Brain microvascular endothelial cell (primary cell): Measurements from ENCODE around the gene HOMER3.
"Not testable (repeated sequence)": the region's sequence is repeated elsewhere in the genome, so short reads cannot be mapped to it uniquely, and the experiment has no call there.

Experiments used
- DNase-seq: peaks from one replicate; pipeline ENCODE4 v3.0.0-alpha.2; 2020
- H3K27ac ChIP-seq: fragments of 250-450 bp; sonication (Bioruptor Pico); 2 replicates; pipeline ENCODE4 v1.5.1; 2020; ENCODE audit warnings: mild to moderate bottlenecking, moderate library complexity
- H3K27me3 ChIP-seq: fragments of 250-450 bp; sonication (Bioruptor Pico); replicated peaks from 2 replicates; pipeline ENCODE4 v1.5.1; 2020; ENCODE audit warnings: mild to moderate bottlenecking
- H3K36me3 ChIP-seq: fragments of 250-450 bp; sonication (Bioruptor Pico); replicated peaks from 2 replicates; pipeline ENCODE4 v1.5.1; 2020; ENCODE audit warnings: mild to moderate bottlenecking
- H3K4me3 ChIP-seq: 2 replicates; pipeline ENCODE4 v1.5.1; 2011; ENCODE audit warnings: low read depth, mild to moderate bottlenecking, control low read depth, low read length, moderate library complexity
- CTCF ChIP-seq: IDR thresholded peaks from 2 replicates; pipeline ENCODE4 v1.5.1; 2011; ENCODE audit warnings: low read depth, mild to moderate bottlenecking, moderate library complexity, low read length, control low read depth, inconsistent platforms; ENCODE audit errors: missing control alignments
- in situ Hi-C: cut with HindIII; loops from 2 replicates; pipeline ENCODE4 v1.10.0; 2017; ENCODE audit warnings: low sequenced_read_pairs, low pct_ligation_motif_present

Gene HOMER3

GRCh38 chr19:18964121-18964520 lies 23.1 kb upstream of the HOMER3 start:
- DNase-seq = no peak
- Histone ChIP-seq H3K4me3 (no peak overlapping the region), H3K36me3 (no peaks in the 10 kb centered on the region), H3K27me3 (peaks cover 4% of the 10 kb centered on the region), H3K27ac (no peak overlapping the region)
- TF ChIP-seq CTCF = no peak
- in situ Hi-C loops = no loop called here

GRCh38 chr19:18961767-18962620 lies 21.0 kb upstream of the HOMER3 start:
- Histone ChIP-seq H3K27me3 (peaks cover 4% of the 10 kb centered on the region), H3K27ac (no peak overlapping the region), H3K4me3 (no peak overlapping the region), H3K36me3 (no peaks in the 10 kb centered on the region)
- in situ Hi-C loops = no loop called here
- TF ChIP-seq CTCF = no peak
- DNase-seq = no peak

GRCh38 chr19:18960370-18960769 lies 19.4 kb upstream of the HOMER3 start:
- no peak overlapping the region for H3K27ac ChIP-seq
- H3K4me3 ChIP-seq = no peak overlapping the region
- in situ Hi-C loops = no loop called here
- H3K36me3 ChIP-seq = no peaks in the 10 kb centered on the region
- peaks cover 4% of the 10 kb centered on the region for H3K27me3 ChIP-seq
- DNase-seq = no peak
- TF ChIP-seq CTCF = no peak

GRCh38 chr19:18955042-18955441 lies 14.0 kb upstream of the HOMER3 start:
- no peak for TF ChIP-seq CTCF
- Histone ChIP-seq H3K27me3 (no peaks in the 10 kb centered on the region), H3K36me3 (no peaks in the 10 kb centered on the region), H3K4me3 (no peak overlapping the region), H3K27ac (no peak overlapping the region)
- in situ Hi-C loops = no loop called here
- no peak for DNase-seq

- Histone ChIP-seq H3K36me3 (no peaks in the 10 kb centered on the region), H3K4me3 (no peak overlapping the region), H3K27me3 (no peaks in the 10 kb centered on the region), H3K27ac (no peak overlapping the region)
- no peak for TF ChIP-seq CTCF
- no peak for DNase-seq
- in situ Hi-C loops = no loop called here
Observed at GRCh38 chr19:18954094-18954493, 13.1 kb upstream of the HOMER3 start.

- H3K27ac ChIP-seq, H3K4me3 ChIP-seq, H3K36me3 ChIP-seq, in situ Hi-C loops, H3K27me3 ChIP-seq, DNase-seq: not testable (repeated sequence)
Observed at GRCh38 chr19:18952364-18953003, 11.5 kb upstream of the HOMER3 start.
